Medulla oblongata (tissue), 1 donor: Measurements from ENCODE around the gene ERVK3-1.
"Not testable (repeated sequence)": the region's sequence is repeated elsewhere in the genome, so short reads cannot be mapped to it uniquely, and the experiment has no call there.

Experiments used
- DNase-seq: peaks from one replicate; pipeline ENCODE4 v3.0.0-alpha.2; 2015; ENCODE audit errors: extremely low spot score

Gene ERVK3-1

GRCh38 chr19:58305065-58305931 lies at the start of gene ERVK3-1:
Gene ERVK3-1 (plus strand): TSS chr19:58305377. CDS start chr19:58312169, 6,792 bp downstream.
- DNase-seq = peak; percentile 98

DNA sequence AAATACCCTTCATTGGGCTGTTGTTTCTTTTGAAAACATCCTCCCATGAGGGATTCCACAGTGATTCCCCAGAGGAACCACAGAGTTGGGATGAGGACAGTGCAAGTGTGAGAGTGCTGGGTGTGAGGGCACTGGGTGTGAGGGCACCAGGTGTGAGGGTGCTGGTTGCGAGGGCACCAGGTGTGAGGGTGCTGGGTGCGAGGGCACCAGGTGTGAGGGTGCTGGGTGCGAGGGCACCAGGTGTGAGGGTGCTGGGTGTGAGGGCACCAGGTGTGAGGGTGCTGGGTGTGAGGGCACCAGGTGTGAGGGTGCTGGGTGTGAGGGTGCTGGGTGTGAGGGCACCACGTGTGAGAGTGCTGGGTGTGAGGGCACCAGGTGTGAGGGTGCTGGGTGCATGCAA lies 46.9 kb upstream of the ERVK3-1 start:
- not testable (repeated sequence) for DNase-seq

DNA sequence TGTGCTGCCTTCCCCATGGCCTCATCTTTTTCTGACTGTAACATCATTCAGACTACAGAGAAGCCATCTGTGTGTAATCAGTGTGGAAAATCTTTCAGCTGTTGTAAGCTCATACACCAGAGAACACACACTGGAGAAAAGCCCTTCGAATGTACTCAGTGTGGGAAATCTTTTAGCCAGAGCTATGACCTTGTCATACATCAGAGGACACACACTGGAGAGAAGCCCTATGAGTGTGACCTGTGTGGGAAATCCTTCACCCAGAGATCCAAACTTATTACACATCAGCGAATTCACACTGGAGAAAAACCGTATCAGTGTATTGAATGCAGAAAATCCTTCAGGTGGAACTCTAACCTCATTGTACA lies 43.6 kb upstream of the ERVK3-1 start:
- no peak for DNase-seq

DNA sequence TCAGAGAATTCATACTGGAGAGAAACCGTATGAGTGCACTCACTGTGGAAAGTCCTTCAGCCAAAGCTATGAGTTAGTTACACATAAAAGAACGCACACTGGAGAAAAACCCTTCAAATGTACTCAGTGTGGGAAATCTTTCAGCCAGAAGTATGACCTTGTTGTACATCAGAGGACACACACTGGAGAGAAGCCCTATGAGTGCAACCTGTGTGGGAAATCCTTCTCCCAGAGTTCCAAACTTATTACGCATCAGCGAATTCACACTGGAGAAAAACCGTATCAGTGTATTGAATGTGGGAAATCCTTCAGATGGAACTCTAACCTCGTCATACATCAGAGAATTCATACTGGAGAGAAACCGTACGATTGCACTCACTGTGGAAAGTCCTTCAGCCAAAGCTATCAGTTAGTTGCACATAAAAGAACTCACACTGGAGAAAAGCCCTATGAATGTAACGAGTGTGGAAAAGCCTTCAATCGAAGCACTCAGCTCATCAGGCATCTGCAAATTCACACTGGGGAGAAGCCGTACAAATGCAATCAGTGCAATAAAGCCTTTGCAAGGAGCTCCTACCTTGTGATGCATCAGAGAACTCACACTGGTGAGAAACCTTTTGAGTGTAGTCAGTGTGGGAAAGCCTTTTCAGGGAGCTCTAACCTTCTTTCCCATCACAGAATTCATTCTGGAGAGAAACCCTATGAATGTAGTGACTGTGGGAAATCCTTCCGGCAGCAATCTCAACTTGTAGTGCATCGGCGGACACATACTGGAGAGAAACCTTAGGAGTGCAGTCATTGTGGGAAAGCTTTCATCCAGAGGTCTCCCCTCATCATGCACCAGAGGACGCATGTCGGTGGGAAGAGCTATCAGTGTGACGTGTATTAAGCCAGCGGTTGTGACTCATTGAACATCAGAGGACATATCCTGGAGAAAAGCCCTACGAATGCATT lies 42.9 kb upstream of the ERVK3-1 start:
- no peak for DNase-seq

DNA sequence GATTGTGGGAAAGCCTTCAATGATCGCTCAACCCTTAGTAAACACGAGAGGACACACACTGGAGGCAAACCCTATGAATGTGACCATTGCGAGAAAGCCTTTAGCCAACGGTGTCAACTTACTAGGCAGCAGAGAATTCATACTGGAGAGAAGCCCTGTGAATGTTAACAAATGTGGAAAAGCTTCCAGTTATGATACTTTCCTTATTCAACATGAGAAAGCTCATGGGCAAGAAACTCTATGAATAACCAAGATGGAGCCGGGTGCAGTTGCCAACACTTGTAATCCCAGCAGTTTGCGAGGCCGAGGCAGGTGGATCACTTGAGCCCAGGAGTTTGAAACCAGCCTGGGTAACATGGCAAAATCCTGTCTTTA lies 42.3 kb upstream of the ERVK3-1 start:
- DNase-seq = no peak

- DNase-seq = no peak
These were observed 40.1 kb upstream of the ERVK3-1 start for GRCh38 chr19:58265100-58265499.

DNA sequence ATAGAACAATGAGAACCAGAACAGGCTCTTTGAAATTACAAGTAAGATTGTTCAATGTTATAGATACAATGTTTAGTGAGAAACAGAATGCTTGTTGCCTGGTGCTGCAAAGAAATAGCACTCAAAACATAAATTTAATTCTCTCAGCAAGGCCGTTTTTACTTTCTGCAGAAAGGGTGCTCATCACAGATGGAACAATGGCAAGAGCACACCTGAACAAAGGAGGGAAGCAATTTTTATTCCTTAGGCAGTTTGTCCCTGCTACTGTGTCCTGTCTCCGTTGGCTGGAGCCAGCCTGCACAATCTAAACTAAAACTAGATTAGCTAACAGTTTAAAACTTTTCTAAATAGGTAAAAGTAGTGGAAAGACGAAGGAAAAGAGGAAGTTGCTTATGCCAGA lies 36.8 kb upstream of the ERVK3-1 start:
- no peak for DNase-seq

DNA sequence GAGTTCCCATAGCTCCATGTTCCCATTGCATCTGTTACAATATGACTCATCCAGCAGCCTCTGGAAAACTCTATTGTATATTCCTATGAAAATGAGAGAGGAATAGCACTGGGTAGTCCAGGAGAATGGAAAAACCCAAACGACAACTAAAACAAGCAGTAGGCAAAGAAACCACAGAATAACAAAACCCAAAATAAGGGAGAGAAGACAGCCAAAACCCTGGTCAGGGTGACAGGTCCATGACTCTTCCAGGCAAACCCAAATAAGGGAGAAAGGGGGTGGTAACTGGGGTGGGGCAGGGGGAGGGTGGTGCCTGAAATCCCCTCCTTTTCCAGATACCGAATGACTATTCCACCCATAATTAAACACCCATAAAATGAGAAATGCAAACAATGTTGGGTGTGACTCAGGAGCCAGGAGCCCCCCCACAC lies 30.4 kb upstream of the ERVK3-1 start:
- DNase-seq = no peak

DNA sequence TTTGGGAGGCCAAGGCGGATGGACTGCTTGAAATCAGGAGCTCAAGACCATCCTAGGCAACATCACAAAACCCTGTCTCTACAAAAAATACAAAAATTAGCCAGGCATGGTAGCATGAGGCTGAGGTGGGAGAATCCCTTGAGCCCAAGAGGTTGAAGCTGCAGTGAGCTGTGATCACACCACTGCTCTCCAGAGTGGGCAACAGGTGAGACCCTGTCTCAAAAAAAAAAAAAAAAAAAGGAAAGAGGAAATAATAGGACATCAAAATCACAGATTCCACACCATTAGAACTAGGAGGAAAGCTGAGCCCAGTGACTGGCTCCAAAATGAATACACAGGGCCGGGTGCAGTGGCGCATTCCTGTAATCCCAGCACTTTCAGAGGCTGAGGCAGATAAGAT lies 29.6 kb upstream of the ERVK3-1 start:
- DNase-seq = no peak

DNA sequence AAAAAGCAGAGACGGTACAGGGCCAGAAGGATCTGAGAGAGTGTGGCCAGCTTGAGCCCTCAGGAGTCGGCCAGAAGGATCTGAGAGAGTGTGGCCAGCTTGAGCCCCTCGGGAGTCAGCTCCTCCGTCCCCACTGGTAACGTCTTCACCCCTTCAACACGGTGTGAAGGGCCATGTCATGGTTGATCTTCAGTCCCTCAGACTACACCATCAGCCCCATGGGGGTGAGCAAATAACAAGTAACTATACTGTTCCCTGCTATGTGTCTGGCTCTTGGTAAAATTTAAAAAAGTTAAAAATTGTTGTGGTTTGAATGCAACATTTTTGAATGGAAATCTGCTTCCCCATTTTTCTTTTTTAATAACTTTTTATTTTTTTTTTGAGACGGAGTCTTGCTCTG lies 28.0 kb upstream of the ERVK3-1 start:
- no peak for DNase-seq

DNA sequence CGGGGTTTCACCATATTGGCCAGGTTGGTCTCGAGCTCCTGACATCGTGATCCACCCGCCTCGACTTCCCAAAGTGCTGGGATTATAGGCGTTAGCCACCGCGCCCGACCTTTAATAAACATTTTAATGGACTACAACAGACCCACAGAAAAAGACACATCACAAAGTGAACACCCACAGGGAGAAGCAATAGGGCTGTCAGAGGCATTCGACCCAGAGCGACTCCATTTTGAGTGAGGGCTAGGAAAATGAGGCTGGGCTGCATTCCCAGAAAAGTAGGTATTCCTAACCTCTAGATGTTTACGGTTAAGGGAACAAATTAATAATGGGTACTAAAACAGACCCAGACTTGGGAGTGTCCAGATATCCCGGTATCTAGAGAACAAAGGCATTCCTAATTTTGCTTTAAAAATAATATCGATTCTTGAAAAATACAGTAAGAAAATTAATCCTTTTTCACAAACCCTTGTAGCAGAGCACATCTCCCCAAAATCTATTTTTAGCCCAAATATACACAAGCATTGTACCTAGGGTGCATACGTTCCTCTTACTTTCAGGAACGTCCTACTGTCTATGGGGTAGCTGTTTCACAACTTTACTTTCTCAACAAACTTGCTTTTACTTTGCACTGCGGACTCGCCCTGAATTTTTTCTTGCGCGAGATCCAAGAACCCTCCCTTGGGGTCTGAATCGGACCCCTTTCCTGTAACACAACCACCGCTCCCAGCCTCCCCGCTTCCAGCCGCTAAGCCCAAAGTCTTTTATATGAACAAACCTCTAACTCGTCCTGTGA lies 27.2 kb upstream of the ERVK3-1 start:
- DNase-seq = no peak

DNA sequence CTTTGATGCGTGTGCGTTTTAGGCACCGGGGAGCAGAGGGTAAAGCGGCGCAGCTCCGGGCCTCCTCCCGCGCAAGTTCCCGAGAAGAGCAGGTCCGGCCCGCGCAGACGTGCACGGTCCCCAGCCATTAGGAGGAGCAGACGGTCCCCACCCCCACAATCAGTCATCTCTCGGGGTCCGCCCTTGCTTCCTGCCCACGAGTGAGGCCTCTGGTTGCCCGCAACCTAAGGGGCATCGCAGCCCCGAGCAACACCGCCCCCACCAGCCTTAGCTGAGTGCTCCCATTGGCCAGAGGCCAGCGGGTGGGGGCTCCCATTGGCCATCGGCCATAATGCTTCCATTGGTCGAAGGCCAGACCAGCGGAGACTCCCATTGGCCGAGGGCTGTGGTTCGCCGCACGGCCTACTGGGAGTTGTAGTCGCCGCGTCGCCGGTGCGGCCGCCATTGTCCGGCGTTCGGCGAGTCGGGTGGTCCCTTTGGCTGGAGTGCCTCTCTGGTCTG lies 26.6 kb upstream of the ERVK3-1 start, which contains the start of gene ZNF8:
Gene ZNF8, plus strand, starts transcription at position 415 of the 501 bp plus-strand sequence. CDS start 127 bp downstream, outside the sequence.
- DNase-seq = peak; percentile 98

DNA sequence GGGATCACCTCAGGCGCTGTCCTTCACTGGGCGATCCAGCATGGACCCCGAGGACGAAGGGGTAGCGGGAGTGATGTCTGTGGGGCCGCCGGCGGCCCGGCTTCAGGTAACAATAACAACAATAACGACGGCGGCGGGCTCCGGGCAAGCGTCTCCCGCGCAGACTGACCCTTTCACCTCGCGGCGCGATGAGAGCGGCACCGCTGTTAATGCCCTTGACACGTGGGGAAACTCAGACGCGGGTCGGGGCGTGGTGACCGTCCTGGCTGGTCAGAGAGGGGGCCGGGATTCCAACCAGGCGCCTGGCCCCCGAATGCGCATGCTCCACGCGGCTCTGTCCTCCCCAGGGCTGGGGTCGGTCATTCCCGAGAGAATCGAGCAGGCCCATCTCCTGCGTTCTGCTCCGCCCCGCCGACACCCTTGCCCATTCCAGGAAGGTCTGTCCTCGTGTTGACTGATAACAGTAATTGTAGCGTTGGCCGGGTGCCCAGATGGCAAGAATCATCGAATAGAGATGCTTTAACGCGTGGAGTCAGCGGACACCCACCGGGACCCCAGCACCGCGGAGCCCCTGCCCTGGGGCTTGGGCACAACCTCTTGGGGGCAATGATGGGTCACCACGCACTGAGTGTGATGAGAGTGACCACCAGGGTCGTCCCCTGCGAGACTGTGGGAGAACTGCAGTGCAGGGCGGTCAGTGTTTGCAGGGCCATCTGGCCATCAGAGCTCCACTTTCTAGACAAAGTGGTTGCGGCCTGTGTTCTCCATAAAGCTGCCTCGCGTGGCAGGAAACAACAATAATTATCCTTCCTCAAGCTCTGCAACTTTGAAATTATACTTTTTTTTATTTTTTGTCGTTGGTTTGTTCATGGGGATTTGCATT lies 25.9 kb upstream of the ERVK3-1 start:
- DNase-seq = peak; percentile 47

DNA sequence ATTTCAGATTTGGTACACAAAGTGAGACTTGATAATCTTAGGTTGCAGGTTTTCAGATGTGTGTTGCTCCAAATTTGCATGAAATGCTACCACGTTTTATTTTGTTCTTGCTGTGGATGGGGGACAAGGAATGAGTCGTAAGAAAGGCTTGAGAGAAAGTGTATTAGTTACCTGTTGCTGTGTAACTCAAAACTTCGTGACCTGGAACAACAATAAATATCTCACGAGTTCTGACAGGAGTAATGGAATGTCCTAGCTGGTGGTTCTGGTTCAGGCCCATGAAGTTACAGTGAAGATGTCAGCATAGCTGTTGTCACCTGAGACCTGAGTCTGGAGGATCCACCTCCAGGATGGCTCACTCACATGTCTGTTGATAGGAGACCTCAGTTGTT lies 25.3 kb upstream of the ERVK3-1 start:
- DNase-seq = no peak

DNA sequence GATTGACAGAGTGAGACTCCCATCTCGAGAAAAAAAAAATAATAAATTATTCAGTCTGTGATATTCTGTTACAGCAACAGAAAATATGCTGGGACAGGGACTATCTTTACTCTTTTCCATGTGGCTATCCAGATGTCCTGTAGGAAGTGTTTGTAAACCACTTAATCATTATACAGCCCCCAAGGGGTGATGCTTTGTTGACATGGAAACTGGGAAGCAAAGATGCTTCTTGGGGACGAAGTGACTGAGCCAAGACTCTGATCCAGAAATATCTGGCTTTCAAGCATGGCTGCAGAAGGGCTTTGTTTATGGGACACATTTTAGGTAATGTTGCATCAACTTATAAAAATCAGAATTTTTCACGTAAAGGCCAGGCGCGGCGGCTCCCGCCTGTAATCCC lies 21.0 kb upstream of the ERVK3-1 start:
- DNase-seq = no peak

- no peak for DNase-seq
These were observed 13.2 kb upstream of the ERVK3-1 start for GRCh38 chr19:58291943-58292342.

DNA sequence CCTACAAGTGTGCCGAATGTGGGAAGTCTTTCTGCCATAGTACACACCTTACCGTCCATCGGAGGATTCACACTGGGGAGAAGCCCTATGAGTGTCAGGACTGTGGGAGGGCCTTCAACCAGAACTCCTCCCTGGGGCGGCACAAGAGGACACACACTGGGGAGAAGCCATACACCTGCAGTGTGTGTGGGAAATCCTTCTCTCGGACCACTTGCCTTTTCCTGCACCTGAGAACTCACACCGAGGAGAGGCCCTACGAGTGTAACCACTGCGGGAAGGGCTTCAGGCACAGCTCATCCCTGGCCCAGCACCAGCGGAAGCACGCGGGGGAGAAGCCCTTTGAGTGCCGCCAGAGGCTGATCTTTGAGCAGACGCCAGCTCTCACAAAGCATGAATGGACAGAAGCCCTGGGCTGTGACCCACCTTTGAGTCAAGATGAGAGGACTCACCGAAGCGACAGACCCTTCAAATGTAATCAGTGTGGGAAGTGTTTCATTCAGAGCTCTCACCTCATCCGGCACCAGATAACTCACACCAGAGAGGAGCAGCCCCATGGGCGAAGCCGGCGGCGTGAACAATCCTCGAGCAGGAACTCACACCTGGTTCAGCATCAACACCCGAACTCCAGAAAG lies 10.3 kb upstream of the ERVK3-1 start:
- no peak for DNase-seq

- no peak for DNase-seq
These were observed 9.1 kb upstream of the ERVK3-1 start for GRCh38 chr19:58296104-58296503.

DNA sequence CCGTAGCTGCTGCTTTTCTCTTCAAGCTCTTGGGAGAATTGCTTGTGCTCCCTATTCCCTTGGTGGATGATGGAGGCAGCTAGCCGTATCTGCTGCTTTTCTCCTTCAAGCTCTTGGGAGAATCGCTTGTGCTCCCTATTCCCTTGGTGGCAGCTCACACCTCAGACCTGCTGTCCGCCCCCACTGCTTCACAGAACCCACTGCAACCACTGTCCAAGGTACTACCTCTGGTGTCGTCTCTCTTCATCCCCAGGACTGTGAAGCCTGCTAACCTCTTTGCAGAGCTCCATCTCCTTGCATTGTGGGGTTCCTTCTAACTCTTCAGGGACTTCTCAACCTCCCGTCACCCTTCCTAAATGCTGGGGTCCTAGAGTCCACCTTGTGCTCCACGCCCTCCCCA lies 4.6 kb upstream of the ERVK3-1 start:
- no peak for DNase-seq

DNA sequence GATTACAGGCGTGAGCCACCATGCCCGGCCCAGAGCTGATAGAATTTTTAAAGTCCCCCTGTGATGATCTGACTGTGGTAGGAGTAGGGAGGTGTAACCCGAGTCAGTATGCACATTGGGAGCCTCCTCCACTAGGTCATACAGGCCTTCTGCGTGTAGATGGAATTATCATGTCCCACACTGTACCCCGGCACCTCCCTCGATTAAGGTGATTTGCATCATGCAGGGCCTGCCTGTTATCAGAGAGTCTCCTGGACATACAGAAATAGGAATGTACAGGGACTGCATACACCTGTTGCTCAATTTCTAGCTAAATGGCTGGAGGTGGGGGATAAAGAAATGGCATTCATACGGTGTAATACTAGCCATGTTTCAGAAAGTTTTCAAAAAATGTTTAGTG lies 922 bp upstream of the ERVK3-1 start:
- DNase-seq = no peak
